ENCODE data around the gene ISM1.

ISM1 gene

DNA sequence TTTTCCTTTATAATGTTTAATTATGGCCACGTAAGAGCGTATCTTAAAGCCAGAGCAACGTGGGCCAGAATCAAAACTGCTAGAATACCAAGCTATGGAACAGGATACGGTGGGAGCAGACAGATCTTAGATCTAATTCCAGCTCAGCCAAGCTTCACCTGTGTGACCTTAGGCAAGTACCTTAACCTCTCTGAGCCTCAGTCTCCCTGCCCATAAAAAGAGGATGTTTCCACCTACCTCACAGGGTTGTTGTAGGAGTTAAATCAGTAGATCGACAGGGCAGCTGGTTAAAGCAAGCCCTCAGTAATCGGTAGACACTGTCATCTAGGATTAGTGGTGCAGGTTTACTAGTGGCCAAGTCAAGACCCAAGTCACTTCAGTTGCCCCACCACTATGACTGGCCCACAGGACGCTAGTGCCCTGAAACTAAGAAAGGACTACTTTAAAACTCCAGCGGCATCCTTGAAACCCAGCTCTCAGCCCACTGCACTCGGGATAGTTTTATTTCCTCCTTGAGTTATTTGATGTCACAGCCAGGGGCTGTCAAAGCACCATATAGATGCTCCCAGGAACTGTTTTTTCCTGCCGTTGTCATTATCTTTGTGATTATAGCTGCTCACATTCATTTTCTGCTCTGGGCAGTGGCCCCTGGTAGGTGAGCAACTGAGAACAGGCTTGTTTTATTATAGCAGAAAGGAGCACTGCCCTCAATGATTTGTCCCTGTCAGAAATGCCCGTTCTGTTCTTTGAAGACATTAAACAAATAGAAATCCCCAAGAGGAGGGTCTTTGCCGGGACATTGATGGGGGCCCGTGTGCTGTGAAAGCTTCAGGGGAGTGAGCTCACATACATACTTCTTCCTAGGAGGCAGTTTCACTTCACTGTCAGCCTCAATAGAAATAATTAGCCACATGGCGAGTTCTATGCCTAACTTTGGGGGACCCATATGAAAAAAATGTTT is 63.1 kb downstream of the ISM1 start:
- no peak for DNase-seq (ENCODE audit: low read depth, low spot score)

DNA sequence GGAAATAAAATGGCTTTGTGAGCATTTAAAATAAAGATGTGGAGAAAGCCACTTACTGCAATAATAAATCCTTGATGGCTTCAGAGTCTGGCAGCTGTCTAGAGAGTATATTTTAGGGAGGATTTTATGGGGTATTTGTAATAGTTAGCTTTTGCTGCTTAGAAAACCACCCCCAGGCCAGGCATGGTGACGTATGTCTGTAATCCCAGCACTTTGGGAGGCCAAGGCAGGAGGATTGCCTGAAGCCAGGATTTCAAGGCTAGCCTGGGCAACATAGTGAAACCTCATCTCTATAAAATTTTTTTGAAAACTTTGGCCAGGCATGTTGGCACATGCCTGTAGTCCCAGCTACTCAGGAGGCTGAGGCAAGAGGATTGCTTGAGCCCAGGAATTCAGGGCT is 63.8 kb downstream of the ISM1 start:
- no peak for DNase-seq (ENCODE audit: low read depth, low spot score)

DNA sequence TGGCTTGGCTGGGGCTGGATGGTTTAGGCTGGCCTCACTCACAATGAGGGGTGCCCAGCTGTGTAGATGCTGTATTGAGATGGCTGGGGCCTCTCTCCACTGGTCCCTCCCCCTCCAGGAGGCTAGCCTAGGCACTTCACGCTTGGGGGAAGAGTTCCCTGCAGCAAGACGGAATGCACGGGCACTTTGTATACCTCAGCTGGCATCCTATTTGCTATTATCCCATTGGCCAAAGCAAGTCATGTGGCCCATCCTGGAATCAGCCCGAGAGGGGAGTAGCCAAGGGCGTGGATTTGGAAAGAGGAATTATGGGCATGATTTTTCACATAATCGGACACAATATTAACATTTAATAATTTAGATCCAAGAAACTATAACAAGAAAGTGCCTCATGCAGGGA is 64.3 kb downstream of the ISM1 start:
- no peak for DNase-seq (ENCODE audit: low read depth, low spot score)

DNA sequence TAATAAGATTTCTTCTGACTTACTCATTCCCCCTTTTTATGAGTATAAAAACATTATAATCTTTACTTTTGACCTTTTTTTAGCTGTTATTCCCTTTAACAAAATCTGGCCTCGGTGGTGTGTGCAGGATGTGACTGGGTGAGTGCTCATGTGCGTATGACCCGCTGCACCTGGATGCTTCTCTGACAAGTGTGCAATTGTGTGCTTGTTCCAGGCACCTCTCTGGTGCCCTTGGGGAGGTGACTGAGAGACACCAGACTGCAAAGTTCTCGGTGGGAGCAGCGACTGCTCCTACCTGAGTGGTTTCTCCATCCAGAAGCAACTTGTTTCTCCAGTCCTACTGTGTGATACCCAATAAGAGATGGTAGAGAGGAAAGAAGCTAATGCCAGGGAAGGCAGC is 65.0 kb downstream of the ISM1 start:
- DNase-seq (ENCODE audit: low read depth, low spot score): no peak

DNA sequence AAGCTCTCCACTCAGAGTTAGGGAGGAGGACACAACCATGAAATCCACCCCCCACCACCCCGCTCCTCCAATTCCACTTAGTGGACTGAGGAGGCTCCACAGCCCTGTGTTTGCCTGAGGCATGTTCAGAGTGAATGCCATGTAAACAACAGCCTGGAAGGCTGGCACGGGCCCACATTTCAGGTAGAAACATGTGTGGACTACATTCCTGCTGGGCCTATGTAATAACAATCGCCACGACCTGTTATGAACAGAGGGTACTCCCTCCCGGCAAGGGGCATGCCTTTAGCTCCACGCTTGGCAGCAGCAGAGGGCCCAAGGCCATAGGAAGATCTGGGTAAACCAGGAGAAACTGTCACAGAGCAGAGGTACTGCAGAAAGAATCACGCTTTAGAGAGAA is 65.5 kb downstream of the ISM1 start:
- no peak for DNase-seq (ENCODE audit: low read depth, low spot score)

DNA sequence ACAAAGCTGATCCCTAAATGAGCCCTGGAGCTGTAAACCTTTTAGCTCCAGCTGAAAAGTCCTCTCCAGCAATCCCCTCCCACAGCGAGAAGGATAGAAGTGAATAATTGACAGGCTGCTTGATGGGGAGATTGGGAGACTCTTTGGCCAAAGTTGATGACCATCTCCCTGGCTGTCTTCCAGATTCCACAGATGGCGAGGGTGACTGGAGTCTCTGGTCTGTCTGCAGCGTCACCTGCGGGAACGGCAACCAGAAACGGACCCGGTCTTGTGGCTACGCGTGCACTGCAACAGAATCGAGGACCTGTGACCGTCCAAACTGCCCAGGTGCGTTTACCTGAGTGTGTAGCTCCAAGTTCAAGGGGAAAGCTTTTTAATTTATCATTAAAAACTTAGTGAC is 67.3 kb downstream of the ISM1 start:
- no peak for DNase-seq (ENCODE audit: low read depth, low spot score)

DNA sequence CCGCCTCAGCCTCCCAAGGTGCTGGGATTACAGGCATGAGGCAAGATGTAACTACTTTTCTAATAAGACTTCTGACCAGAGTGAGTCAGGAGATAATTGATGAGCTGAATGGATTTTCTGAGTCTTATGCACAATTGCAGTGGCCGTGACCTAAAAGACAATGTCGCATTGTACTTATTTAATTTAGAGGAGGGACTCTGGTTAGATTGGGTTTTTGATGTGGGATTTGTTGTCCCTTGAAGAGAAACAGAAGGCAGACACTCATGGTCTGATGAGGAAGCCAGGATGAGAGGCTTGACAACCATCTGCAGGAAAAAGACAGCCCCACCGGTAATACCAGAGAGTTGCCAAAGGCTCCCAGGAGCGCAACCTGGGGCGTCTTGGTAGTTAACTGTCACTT is 68.0 kb downstream of the ISM1 start:
- DNase-seq (ENCODE audit: low read depth, low spot score): no peak

DNA sequence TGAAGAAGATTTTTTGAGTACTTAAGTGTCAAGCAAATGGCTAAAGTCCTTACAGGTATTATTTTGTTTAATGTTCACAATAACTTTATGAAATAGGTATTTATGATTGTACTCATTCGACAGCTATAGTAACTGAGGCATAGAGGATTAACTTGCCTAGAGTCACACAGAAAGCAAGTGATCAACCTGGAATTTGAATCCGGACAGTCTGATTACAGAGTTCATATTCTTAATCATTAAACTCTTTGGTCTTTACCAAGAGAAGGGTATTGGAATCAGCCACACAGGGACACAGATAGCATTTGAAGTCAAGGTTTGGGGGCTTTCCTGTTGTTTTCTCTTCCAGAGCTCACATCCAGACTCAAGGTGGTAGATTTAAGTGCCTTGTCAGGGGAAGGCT is 69.7 kb downstream of the ISM1 start:
- no peak for DNase-seq (ENCODE audit: low read depth, low spot score)

DNA sequence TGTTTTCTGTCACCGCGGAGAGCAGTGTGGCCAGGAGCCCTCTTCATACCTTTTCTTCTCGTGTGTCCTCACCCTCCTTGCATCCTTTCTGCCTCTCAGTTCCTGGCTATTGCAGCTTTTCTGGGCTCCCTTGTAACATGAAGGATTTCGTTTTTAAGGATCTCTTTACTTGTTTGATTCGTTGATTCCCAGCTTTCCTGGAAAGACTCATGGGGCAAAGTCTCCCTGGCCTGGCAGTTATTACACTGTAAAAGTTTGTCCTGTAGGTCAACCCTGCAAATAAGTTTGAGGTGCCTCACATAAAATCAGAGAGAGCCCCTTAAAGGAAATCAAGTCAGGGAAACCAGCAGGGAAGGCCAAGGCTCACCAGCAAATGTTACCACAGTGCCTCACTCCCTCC is 70.1 kb downstream of the ISM1 start:
- DNase-seq (ENCODE audit: low read depth, low spot score): no peak

DNA sequence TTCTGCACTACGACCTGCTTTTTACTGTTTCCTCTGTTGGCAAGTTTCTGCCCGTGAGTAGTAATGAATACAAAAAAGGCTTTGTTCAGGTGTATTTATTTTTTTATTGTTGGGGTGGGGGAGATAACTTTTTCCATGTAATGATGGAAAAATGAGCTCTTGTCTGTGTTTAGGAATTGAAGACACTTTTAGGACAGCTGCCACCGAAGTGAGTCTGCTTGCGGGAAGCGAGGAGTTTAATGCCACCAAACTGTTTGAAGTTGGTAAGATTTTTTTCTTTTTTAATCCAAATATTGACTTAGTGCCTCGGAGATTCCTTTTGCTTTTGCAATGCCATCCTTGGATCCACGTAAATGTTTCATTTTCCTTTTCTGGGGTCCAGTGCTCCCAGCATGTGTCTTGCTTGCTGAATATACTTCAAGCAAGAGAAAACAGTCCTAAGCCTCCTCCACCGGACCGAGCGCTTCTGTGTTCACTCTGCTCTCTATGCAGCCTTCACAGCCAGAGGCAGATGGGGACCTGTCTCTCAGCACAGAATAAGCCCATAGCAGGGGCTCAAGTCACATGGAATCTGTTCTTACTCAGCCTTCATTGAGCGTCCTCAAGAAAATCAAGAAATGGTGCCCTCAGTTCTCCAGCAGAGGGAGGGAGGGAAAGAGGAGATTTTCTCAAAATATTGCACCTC is 71.3 kb downstream of the ISM1 start:
- no peak for DNase-seq (ENCODE audit: low read depth, low spot score)

DNA sequence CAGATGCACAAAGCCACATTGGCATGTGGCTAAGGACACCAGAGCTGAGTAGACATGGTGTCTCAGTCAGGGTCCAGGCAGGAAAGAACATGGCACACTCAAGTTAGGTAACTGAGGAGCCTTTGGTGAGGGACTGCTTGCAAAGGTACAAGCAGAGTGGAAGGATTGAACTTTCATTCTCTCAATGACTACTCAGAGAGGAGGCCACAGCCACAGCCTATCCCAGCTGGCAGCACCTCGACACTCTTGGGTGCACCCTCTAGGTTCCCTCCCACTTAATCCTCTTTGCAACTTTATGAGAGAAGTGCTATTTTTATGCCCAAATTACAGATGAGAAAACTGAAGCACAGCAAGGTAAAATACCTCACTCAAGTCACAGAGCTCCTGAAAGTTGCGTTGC is 73.4 kb downstream of the ISM1 start:
- DNase-seq (ENCODE audit: low read depth, low spot score): no peak

DNA sequence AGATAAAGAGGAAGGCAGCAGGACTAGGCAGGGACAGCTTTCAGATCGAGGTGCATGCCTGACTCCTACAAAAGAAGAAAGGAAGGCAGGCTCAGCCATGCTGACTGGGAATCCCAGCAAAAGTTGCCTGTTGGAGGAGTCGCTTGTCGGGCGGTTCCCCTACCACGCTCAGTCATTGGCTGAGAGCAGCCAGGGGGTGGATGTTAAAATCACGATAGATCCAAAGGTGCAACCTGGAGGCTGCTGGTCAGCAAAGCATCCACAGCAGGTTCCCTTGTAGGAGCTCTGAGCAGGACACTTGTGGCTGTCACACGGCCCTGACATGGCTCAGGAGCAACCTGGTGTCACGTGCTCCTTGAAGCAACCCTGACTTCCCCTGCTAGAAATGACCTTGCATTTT is 74.6 kb downstream of the ISM1 start:
- DNase-seq (ENCODE audit: low read depth, low spot score): no peak

DNA sequence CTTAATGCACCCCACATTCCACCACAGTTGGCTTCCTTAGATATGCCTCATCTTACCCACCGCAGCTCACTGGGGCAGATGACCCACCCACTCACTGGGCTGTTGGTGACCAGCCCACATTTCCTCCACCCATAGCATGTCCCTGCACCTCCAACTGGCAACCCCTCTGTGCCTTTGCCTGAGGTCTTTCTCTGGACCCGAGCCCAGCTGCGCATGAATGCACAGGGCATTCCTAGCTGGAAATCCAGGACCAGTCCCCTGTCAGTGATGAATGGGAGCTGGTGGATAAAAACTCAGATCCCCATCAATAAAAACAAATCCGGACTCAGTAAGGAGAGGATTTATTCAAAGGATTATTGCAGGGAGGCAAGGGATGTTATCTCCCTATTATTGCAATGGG is 75.0 kb downstream of the ISM1 start:
- DNase-seq (ENCODE audit: low read depth, low spot score): no peak

DNA sequence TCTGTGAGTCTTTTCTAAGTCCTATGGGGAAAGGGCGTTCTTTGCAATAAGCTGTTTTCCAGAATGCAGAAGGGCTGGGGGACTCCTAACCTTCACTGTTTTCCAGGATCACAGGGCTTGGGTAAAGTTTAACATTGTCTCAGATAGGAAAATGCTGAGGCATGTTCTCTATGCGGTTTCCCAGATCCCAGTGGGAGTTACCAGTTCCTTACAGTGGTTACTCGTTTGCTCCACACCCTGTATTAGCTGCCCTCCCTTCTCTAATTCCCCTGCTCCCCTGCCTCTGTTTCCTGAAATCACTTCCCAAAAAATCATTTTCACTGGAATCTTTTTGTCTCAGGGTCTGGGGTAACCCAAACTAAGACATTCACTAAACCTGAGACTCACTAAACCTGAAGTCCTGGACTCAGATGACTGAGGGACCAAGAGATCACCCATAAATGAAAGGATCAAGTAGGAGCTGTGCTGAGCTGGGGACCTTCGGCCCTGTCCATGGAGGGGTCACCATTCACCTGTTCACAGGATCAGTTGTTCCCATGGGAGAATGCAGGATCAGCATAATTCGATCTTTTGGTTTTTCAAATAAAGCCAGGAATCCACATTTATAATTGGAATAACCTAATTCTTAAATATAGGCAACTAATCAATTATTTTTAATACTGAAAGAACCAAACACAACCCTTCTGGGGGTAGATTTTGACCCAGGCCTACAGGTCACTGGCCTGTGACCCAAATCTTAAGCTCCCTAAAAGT is 76.2 kb downstream of the ISM1 start:
- no peak for DNase-seq (ENCODE audit: low read depth, low spot score)

DNA sequence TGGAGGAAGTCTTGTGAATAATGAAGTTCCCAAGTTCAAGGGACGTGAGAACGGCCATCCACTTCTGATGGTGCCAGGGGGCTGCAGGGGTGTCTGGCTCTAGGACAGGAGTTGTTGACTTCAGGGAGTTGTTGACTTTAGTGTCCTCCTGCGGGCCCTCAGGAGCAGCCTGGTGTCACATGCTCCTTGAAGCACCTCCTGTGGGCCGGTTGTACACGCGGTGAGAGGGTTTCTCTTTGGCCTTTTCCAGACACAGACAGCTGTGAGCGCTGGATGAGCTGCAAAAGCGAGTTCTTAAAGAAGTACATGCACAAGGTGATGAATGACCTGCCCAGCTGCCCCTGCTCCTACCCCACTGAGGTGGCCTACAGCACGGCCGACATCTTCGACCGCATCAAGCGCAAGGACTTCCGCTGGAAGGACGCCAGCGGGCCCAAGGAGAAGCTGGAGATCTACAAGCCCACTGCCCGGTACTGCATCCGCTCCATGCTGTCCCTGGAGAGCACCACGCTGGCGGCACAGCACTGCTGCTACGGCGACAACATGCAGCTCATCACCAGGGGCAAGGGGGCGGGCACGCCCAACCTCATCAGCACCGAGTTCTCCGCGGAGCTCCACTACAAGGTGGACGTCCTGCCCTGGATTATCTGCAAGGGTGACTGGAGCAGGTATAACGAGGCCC is 77.8 kb downstream of the ISM1 start:
- no peak for DNase-seq (ENCODE audit: low read depth, low spot score)

DNA sequence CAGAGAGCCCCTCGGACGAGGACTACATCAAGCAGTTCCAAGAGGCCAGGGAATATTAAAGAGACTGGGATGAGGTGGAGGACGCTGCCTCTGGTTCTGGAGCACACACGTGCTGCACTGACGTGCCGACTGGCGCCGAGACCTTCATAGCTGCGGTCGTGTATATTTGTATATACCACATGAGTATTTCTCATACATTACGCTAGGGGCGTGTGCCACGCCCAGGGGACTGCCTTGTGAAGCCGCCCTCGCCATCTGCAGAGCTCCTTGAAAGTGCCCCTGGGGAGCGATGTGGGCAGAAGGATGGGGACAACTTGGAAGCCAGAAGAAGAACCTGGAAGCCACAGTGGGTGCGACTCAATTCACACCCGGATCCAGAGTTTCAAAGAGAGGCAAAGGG is 78.3 kb downstream of the ISM1 start:
- no peak for DNase-seq (ENCODE audit: low read depth, low spot score)

DNA sequence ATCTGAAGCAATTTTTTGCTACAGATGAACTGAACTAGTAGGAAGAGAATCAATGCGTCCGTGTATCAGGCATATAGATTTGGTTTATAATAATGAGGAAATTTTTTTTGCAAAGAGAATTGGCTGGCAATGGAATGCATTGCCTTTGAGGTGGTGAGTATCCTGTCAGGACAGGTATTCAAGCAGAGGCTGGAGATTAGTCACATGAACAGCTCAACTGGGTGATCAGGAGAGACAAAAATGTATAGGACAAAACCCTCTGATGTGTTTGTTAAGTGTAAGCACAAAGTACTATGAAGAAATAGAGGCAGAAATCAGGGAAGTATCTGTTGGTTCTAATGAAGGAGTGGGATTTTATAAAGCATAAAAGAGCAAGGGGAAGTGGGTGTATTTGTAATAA is 80.5 kb downstream of the ISM1 start:
- no peak for DNase-seq (ENCODE audit: low read depth, low spot score)

DNA sequence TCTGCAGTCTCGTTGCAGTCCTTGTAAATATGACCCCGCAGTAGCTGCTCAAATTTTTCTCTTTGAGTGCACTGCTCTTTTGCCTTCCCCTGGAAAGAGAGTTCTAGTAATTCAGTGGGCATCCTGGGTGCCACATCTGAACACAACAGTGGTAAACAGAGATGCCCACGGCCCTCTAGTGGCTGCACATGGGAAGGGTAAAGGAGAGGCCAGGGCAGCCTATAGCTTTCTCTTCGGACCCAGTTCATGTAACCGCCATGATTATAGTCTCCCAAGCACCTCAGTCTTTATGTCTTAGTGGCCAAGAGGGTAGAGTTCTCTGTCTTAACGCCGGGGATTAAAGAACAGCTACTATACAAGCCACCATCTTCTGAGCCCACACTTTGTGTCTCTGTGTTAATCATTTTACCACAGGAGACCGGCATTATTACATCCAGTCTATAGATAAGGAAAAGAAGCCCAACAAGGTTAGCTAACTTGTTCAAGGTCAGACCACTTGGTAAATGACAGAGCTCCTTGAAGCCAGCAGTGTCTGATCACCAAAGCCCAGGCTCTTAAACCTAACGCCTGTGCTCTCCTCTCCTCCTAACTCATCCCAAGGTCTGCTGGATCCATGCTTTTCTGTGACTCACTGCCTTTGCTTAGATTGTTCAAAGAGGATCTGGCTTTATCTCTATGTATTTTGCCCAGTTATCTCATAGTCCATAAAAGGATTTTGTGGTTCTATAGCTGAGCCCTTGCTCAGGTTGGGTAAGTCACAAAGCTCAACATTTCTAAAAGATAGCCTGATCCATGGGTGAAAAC is 81.8 kb downstream of the ISM1 start:
- no peak for DNase-seq (ENCODE audit: low read depth, low spot score)

DNA sequence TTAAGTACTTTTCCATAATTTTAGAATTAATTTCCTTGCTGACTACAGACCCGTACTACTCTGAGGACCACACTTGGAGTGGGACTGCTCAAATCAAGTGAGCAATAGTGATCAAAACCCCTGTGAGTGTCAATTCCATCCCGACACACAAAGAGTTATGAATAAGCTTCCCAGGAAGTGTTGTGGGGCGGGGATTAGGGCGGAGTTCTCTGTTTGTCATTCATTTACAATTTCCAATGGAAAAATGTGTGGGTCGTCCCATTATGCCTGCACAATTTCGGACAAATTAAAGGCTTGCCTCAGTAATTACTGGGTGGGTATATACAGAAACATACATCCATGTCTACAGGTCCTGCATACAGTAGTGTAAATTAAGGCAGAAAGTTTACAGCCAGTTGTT is 84.2 kb downstream of the ISM1 start:
- DNase-seq (ENCODE audit: low read depth, low spot score): no peak

DNA sequence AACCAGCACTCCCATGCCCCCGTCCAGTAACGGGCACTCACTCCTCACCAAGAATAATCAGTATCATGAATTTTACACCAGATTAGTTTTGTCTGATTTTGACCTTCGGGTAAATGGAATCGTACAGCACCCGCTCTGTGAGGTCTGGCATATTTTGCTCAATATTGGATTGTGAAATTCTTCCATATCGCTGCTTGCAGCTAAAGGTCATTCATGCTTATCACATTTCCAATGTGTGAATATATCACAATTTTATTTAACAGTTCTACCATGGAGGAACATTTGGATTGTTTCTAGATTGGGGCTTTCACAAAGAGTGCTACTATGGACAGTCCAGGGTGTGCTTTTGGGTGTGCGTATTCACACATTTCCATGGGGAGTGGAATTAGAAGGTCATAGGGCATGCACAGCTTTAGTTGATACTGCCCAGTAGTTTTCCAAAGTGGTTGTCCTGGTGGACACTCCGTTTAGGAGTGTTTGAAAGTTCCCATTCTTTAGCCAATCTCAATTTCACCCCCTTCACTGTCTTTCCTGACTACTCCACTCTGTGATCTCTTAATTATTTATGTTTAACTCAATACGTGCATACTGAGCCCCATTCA is 86.6 kb downstream of the ISM1 start:
- DNase-seq (ENCODE audit: low read depth, low spot score): no peak

DNA sequence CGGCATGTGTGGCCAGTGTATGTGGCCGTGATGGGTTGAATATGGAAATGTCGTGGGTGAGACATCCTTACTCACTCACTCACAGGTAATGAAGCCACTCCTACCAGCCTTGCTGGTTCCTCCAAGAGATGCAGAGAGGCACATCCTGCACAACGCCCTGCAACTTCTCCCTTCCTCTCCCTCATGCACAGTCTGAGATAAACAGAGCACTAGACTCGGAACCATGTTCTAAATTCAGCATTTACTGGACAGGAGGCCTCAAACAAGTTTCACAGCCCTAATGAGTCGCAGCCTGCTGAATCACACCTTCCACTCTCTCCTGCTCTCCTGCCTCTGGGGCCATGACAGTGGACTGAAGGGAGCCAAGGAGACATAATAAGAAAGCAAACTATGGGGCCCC is 91.2 kb downstream of the ISM1 start:
- DNase-seq (ENCODE audit: low read depth, low spot score): no peak
